ENCODE data around the gene WFIKKN1. TPM values are rescaled to one million over a fixed set of nuclear protein-coding genes. Genes with fewer than 3 reads are reported as not detected.

Gene WFIKKN1
- polyA plus RNA-seq, 3 donors: 0.76 TPM; not detected in 2

- TF ChIP-seq CTCF (IDR thresholded peaks at IDR 0.05): no peak
- 100% methylated on average over 2 of the region's 10 CpGs for WGBS (ENCODE audit: insufficient coverage)
- Histone ChIP-seq H3K9ac (ENCODE audit: insufficient read depth, low read length, poor library complexity, severe bottlenecking) (no peak overlapping the region), H3K4me2 (replicated peaks; ENCODE audit: extremely low read depth, low read length, poor library complexity, severe bottlenecking) (no peak overlapping the region), H3K4me3 (replicated peaks in 1 of 3; ENCODE audit: low read depth in 2 of 3, low read length in 3 of 3) (no peak overlapping the region), H3K27ac (ENCODE audit: low read depth in 1 of 2, low read length in 2 of 2) (no peak overlapping the region), H3K27me3 (ENCODE audit: control insufficient read depth in 2 of 2, insufficient read depth in 2 of 2, low read length in 2 of 2) (no peaks in the 10 kb centered on the region), H3K36me3 (replicated peaks in 1 of 2; ENCODE audit: control insufficient read depth in 1 of 2, insufficient read depth in 2 of 2, low read length in 2 of 2) (no peaks in the 10 kb centered on the region), H3K79me2 (ENCODE audit: insufficient read depth, low read length) (peaks cover 80% of the 10 kb centered on the region), H4K20me1 (ENCODE audit: insufficient read depth, low read length) (peaks cover 82% of the 10 kb centered on the region), H2AFZ (ENCODE audit: insufficient read depth, low read depth, low read length, poor library complexity, severe bottlenecking) (no peak overlapping the region), H3K4me1 (ENCODE audit: control insufficient read depth in 1 of 2, insufficient read depth in 2 of 2, low read length in 2 of 2) (no peaks in the 10 kb centered on the region), H3K9me3 (replicated peaks in 1 of 2; ENCODE audit: control insufficient read depth in 1 of 2, insufficient read depth in 1 of 2, low read length in 2 of 2) (peaks cover 0 to 9% of the 10 kb centered on the region in 2 donors)
- DNase-seq: no peak
- H3K9me3 Mint-ChIP-seq: peaks cover 0 to 24% (median 9%) of the 10 kb centered on the region in 7 donors
- no peaks in the 10 kb centered on the region for H3K27me3 Mint-ChIP-seq (ENCODE audit: low read depth in 3 of 3)
- peaks cover 9% of the 10 kb centered on the region for H3K4me1 Mint-ChIP-seq
- H3K4me3 Mint-ChIP-seq: no peak overlapping the region
- peak overlapping the region in 1 of 7 donors; percentile 54 for H3K27ac Mint-ChIP-seq
- H3K36me3 Mint-ChIP-seq: peaks cover 8 to 32% of the 10 kb centered on the region in 2 donors
- intact Hi-C loops (cut with micrococcal nuclease): no loop called here
These were observed 22.8 kb upstream of the WFIKKN1 start for GRCh38 chr16:608019-608418.

DNA sequence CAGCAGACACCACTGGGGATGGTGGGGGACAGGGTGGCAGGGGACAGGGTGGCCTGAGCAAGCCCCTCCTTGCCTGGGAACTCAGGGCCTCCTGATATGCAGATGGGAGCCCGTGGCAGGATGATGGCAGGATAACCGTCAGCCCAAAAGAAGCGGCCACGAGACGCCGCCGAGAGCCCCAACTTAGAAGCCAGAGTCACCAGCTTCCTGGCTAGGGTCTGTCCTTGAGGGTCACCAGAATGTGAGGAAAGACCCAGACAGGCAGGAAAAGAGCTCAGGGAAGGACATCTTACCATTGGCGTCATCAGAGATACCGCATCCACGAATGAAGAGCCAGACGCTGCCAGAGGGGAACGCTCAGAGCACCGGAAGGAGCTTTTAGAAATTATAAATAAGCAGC, 21.5 kb upstream of the WFIKKN1 start:
- no peak overlapping the region for H3K4me3 Mint-ChIP-seq
- peaks cover 7 to 10% of the 10 kb centered on the region in 2 donors for H3K36me3 ChIP-seq (replicated peaks in 1 of 2; ENCODE audit: control insufficient read depth in 1 of 2, insufficient read depth in 2 of 2, low read length in 2 of 2)
- no peak overlapping the region for H3K27ac ChIP-seq (ENCODE audit: low read depth in 1 of 2, low read length in 2 of 2)
- H3K9me3 ChIP-seq (replicated peaks in 1 of 2; ENCODE audit: control insufficient read depth in 1 of 2, insufficient read depth in 1 of 2, low read length in 2 of 2): peaks cover 0 to 9% of the 10 kb centered on the region in 2 donors
- peaks cover 16 to 33% of the 10 kb centered on the region in 2 donors for H3K36me3 Mint-ChIP-seq
- H2AFZ ChIP-seq (ENCODE audit: insufficient read depth, low read depth, low read length, poor library complexity, severe bottlenecking): no peak overlapping the region
- H3K4me2 ChIP-seq (replicated peaks; ENCODE audit: extremely low read depth, low read length, poor library complexity, severe bottlenecking): no peak overlapping the region
- peaks cover 78% of the 10 kb centered on the region for H3K79me2 ChIP-seq (ENCODE audit: insufficient read depth, low read length)
- TF ChIP-seq CTCF (IDR thresholded peaks at IDR 0.05): no peak
- peaks cover 81% of the 10 kb centered on the region for H4K20me1 ChIP-seq (ENCODE audit: insufficient read depth, low read length)
- H3K27ac Mint-ChIP-seq: peak overlapping the region in 1 of 7 donors; percentile 63
- 96% methylated on average over 8 of the region's 13 CpGs for WGBS (ENCODE audit: insufficient coverage)
- no peaks in the 10 kb centered on the region for H3K4me1 ChIP-seq (ENCODE audit: control insufficient read depth in 1 of 2, insufficient read depth in 2 of 2, low read length in 2 of 2)
- no peaks in the 10 kb centered on the region for H3K27me3 ChIP-seq (ENCODE audit: control insufficient read depth in 2 of 2, insufficient read depth in 2 of 2, low read length in 2 of 2)
- intact Hi-C loops (cut with micrococcal nuclease): no loop called here
- H3K27me3 Mint-ChIP-seq (ENCODE audit: low read depth in 3 of 3): peaks cover 0 to 2% (median 0%) of the 10 kb centered on the region in 3 donors
- H3K4me1 Mint-ChIP-seq: peaks cover 6% of the 10 kb centered on the region
- no peak for DNase-seq
- H3K9me3 Mint-ChIP-seq: peaks cover 0 to 24% (median 9%) of the 10 kb centered on the region in 7 donors
- H3K9ac ChIP-seq (ENCODE audit: insufficient read depth, low read length, poor library complexity, severe bottlenecking): no peak overlapping the region
- H3K4me3 ChIP-seq (replicated peaks in 1 of 3; ENCODE audit: low read depth in 2 of 3, low read length in 3 of 3): no peak overlapping the region
